ENCODE data around the gene ECI1.

- TF ChIP-seq CTCF (conservative IDR thresholded peaks at IDR 0.05; ENCODE audit: low read depth in 2 of 2), result no peak
- no peak for TF ChIP-seq ETS1 (IDR thresholded peaks at IDR 0.05)
- no peak for TF ChIP-seq JUNB (IDR thresholded peaks at IDR 0.05; ENCODE audit: unreplicated experiment)
These were observed 35.1 kb downstream of the ECI1 start for GRCh38 chr16:2216330-2216729.

All from GM23338 (cell line).